Astrocyte (in vitro differentiated cells and primary cell): Measurements from ENCODE around the gene MET. TPM values are rescaled to one million over a fixed set of nuclear protein-coding genes. Genes with fewer than 3 reads are reported as not detected.

Experiments
- DNase-seq: peaks from one replicate; pipeline ENCODE4 v3.0.0-alpha.2; 2010; ENCODE audit warnings: low read depth
- FAIRE-seq: peaks from 2 replicates; lab custom pipeline; 2011; peaks lifted over from hg19 to GRCh38; lab: Jason Lieb, UNC
- H2AFZ ChIP-seq: 2 replicates; pipeline ENCODE4 v1.6.0; 2012; ENCODE audit warnings: low read depth, low read length, inconsistent platforms
- H3K27ac ChIP-seq: 2 replicates; pipeline ENCODE4 v1.5.1; 2011; ENCODE audit warnings: low read depth, low read length, inconsistent platforms
- H3K27me3 ChIP-seq: 2 replicates; pipeline ENCODE4 v1.6.0; 2011; ENCODE audit warnings: low read length, inconsistent platforms; ENCODE audit not compliant: insufficient read depth
- H3K36me3 ChIP-seq: 2 replicates; pipeline ENCODE4 v1.5.1; 2011; ENCODE audit warnings: low read length, inconsistent platforms; ENCODE audit not compliant: insufficient read depth
- H3K4me1 ChIP-seq: 2 replicates; pipeline ENCODE4 v1.5.1; 2011; ENCODE audit warnings: low read length, inconsistent platforms; ENCODE audit not compliant: insufficient read depth
- H3K4me2 ChIP-seq: 2 replicates; pipeline ENCODE4 v1.6.0; 2012; ENCODE audit warnings: low read length, inconsistent platforms
- H3K4me3 ChIP-seq: 2 replicates; pipeline ENCODE4 v1.5.1; 2011; ENCODE audit warnings: low read depth, mild to moderate bottlenecking, low read length, inconsistent platforms; ENCODE audit not compliant: insufficient read depth
- H3K79me2 ChIP-seq: 2 replicates; pipeline ENCODE4 v1.6.0; 2012; ENCODE audit warnings: mild to moderate bottlenecking, low read length, inconsistent platforms; ENCODE audit not compliant: insufficient read depth
- H3K9ac ChIP-seq: 2 replicates; pipeline ENCODE4 v1.6.0; 2012; ENCODE audit warnings: mild to moderate bottlenecking, low read length, inconsistent platforms
- H3K9me3 ChIP-seq: 2 replicates; pipeline ENCODE4 v1.5.1; 2012; ENCODE audit warnings: low read depth, mild to moderate bottlenecking, low read length, inconsistent platforms; ENCODE audit not compliant: insufficient read depth
- H4K20me1 ChIP-seq: 2 replicates; pipeline ENCODE4 v1.6.0; 2012; ENCODE audit warnings: low read length, inconsistent platforms; ENCODE audit not compliant: insufficient read depth
- H3K27ac Mint-ChIP-seq: one replicate; pipeline ENCODE4 v1.8.0; 2021; ENCODE audit warnings: mild to moderate bottlenecking, mixed read lengths; ENCODE audit not compliant: unreplicated experiment
- H3K27me3 Mint-ChIP-seq: one replicate; pipeline ENCODE4 v1.8.0; 2021; ENCODE audit warnings: low read depth, mixed read lengths; ENCODE audit not compliant: unreplicated experiment
- H3K36me3 Mint-ChIP-seq: one replicate; pipeline ENCODE4 v1.8.0; 2021; ENCODE audit warnings: low read depth, mixed read lengths; ENCODE audit not compliant: unreplicated experiment
- H3K4me1 Mint-ChIP-seq: one replicate; pipeline ENCODE4 v1.8.0; 2021; ENCODE audit warnings: low read depth, mixed read lengths; ENCODE audit not compliant: unreplicated experiment
- H3K4me3 Mint-ChIP-seq: one replicate; pipeline ENCODE4 v1.8.0; 2021; ENCODE audit warnings: mild to moderate bottlenecking, moderate library complexity, mixed read lengths; ENCODE audit not compliant: unreplicated experiment
- H3K9me3 Mint-ChIP-seq: one replicate; pipeline ENCODE4 v1.8.0; 2021; ENCODE audit warnings: mild to moderate bottlenecking, mixed read lengths; ENCODE audit not compliant: unreplicated experiment
- EZH2 ChIP-seq: IDR thresholded peaks from 2 replicates; pipeline ENCODE4 v1.6.1; 2012; ENCODE audit warnings: mild to moderate bottlenecking, low read length, inconsistent platforms; ENCODE audit not compliant: insufficient read depth
- total RNA-seq: library from RNA; stranded (reverse); gene quantifications from 2 replicates; pipeline ENCODE4 v1.2.1, GENCODE V29; 2021
- TF ChIP-seq, protein P1 (sequence below): IDR thresholded peaks from 2 replicates; pipeline ENCODE4 v1.5.1; 2011; ENCODE audit warnings: low read depth, mild to moderate bottlenecking, inconsistent platforms, low read length, moderate library complexity; ENCODE audit not compliant: insufficient read depth

Gene MET
- total RNA-seq, 1 donor from 2014 or later = 8.2 TPM

DNA sequence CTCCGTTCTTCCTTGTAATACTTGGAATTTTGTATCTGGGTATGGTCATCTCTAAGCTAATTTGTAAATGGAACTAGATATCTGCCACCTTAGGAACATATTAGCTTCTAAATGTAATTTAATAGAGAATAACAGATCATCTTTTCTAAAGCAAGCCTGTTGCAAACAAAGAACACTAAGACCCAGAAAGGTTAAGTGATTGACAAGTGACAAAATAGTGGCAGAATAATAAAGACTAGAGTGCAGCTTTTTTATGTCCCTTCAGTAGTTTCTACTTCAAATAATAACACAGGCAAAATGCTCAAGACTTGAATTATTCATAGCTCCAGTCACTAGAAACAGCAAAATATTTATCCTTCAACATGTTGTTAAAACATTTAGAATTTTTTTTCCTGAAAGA lies 91.7 kb downstream of the MET start:
- H3K27me3 Mint-ChIP-seq = no peaks in the 10 kb centered on the region
- FAIRE-seq (no peak), DNase-seq (no peak)
- H2AFZ ChIP-seq = no peak overlapping the region
- H3K27ac ChIP-seq = no peak overlapping the region
- no peak overlapping the region for H3K4me3 Mint-ChIP-seq
- TF ChIP-seq, protein P1, sequence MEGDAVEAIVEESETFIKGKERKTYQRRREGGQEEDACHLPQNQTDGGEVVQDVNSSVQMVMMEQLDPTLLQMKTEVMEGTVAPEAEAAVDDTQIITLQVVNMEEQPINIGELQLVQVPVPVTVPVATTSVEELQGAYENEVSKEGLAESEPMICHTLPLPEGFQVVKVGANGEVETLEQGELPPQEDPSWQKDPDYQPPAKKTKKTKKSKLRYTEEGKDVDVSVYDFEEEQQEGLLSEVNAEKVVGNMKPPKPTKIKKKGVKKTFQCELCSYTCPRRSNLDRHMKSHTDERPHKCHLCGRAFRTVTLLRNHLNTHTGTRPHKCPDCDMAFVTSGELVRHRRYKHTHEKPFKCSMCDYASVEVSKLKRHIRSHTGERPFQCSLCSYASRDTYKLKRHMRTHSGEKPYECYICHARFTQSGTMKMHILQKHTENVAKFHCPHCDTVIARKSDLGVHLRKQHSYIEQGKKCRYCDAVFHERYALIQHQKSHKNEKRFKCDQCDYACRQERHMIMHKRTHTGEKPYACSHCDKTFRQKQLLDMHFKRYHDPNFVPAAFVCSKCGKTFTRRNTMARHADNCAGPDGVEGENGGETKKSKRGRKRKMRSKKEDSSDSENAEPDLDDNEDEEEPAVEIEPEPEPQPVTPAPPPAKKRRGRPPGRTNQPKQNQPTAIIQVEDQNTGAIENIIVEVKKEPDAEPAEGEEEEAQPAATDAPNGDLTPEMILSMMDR = no peak
- H3K9ac ChIP-seq = no peak overlapping the region
- H3K27me3 ChIP-seq = no peaks in the 10 kb centered on the region
- no peaks in the 10 kb centered on the region for H3K79me2 ChIP-seq
- H3K4me1 Mint-ChIP-seq = peaks cover 2% of the 10 kb centered on the region
- no peaks in the 10 kb centered on the region for H3K4me1 ChIP-seq
- no peaks in the 10 kb centered on the region for H3K36me3 Mint-ChIP-seq
- H4K20me1 ChIP-seq = no peaks in the 10 kb centered on the region
- no peaks in the 10 kb centered on the region for H3K9me3 Mint-ChIP-seq
- no peak overlapping the region for H3K4me3 ChIP-seq
- H3K27ac Mint-ChIP-seq = no peak overlapping the region
- no peak overlapping the region for H3K4me2 ChIP-seq
- no peaks in the 10 kb centered on the region for H3K9me3 ChIP-seq
- H3K36me3 ChIP-seq = peaks cover 8% of the 10 kb centered on the region

DNA sequence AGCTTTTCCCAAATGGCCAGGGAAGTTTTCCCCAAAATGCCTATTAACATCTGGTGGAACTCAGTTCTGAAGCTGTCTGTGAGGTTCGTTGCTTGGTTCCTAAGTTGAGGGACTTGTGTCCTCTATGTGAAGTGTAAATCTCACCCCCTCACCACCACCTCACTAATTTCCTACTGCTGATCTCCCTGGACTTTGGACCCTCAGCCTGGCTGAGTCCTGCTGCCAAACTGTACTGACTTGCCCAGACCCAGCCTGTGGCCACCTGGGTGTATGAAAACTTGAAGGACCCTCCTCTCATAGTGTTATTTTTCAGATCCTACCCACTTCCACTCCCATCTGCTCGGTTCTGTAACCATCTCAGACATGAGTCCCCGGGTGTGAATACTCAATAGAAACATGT lies 94.9 kb downstream of the MET start:
- no peaks in the 10 kb centered on the region for H3K9me3 ChIP-seq

DNA sequence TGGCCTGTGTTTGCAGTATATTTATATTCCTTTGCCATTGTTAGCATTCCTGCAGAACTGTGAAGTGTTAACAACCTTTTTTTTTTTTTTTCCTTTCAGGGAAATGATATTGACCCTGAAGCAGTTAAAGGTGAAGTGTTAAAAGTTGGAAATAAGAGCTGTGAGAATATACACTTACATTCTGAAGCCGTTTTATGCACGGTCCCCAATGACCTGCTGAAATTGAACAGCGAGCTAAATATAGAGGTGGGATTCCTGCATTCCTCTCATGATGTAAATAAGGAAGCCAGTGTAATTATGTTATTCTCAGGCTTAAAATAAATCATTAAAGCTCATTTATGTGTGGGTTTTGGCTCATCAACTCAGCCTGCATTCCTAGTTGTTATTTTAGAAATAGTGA lies 97.5 kb downstream of the MET start:
- Histone ChIP-seq H3K4me1 (peaks cover 23% of the 10 kb centered on the region), H3K79me2 (no peaks in the 10 kb centered on the region), H3K4me2 (no peak overlapping the region), H3K4me3 (no peak overlapping the region), H2AFZ (no peak overlapping the region), H4K20me1 (no peaks in the 10 kb centered on the region), H3K27me3 (no peaks in the 10 kb centered on the region), H3K9ac (no peak overlapping the region), H3K9me3 (no peaks in the 10 kb centered on the region), H3K36me3 (peaks cover 9% of the 10 kb centered on the region), H3K27ac (no peak overlapping the region)
- no peak for FAIRE-seq
- Mint-ChIP-seq H3K9me3 (no peaks in the 10 kb centered on the region), H3K27me3 (no peaks in the 10 kb centered on the region), H3K4me1 (peaks cover 11% of the 10 kb centered on the region), H3K36me3 (no peaks in the 10 kb centered on the region), H3K27ac (no peak overlapping the region), H3K4me3 (no peak overlapping the region)
- no peak for DNase-seq
- no peak for TF ChIP-seq EZH2
- TF ChIP-seq, protein P1 = no peak

More for the DNA sequence above, 94.9 kb downstream of the MET start:
- Histone ChIP-seq H3K9ac (no peak overlapping the region), H2AFZ (no peak overlapping the region), H3K36me3 (peaks cover 14% of the 10 kb centered on the region), H3K4me1 (peaks cover 10% of the 10 kb centered on the region), H3K4me3 (no peak overlapping the region), H3K27me3 (no peaks in the 10 kb centered on the region), H3K4me2 (no peak overlapping the region), H3K27ac (no peak overlapping the region), H3K79me2 (no peaks in the 10 kb centered on the region), H4K20me1 (no peaks in the 10 kb centered on the region)
- no peak overlapping the region for H3K27ac Mint-ChIP-seq
- H3K36me3 Mint-ChIP-seq = no peaks in the 10 kb centered on the region
- peaks cover 2% of the 10 kb centered on the region for H3K4me1 Mint-ChIP-seq
- DNase-seq = no peak
- no peaks in the 10 kb centered on the region for H3K27me3 Mint-ChIP-seq
- TF ChIP-seq, protein P1 = no peak
- no peak for TF ChIP-seq EZH2
- no peak for FAIRE-seq
- no peak overlapping the region for H3K4me3 Mint-ChIP-seq
- H3K9me3 Mint-ChIP-seq = no peaks in the 10 kb centered on the region
